Measurements from ENCODE around the gene ITPR3. TPM values are rescaled to one million over a fixed set of nuclear protein-coding genes. Genes with fewer than 3 reads are reported as not detected.

ITPR3 gene
- total RNA-seq, 2 experiments from 2014 or later, result 57.8 to 59.3 TPM

- H3K27me3 Mint-ChIP-seq (ENCODE audit: low read depth), result no peaks in the 10 kb centered on the region
- ATAC-seq (no peak), DNase-seq (no peak)
- ChIA-PET POLR2A (no interaction called here), CTCF (interaction anchor here (0.7 to 1.7 kb wide), 8 partner anchors 107 to 266 kb away, joined by 3 to 6 read pairs (median 4); partner anchors contain the start of genes UQCC2 and ZBTB22)
- H3K9me3 Mint-ChIP-seq (ENCODE audit: insufficient read depth), result no peaks in the 10 kb centered on the region
- peak overlapping the region; percentile 25 for H3K27ac Mint-ChIP-seq
- no peak overlapping the region for H3K4me3 Mint-ChIP-seq
- H3K36me3 Mint-ChIP-seq (ENCODE audit: low read depth), result peaks cover 7% of the 10 kb centered on the region
- peaks cover 36% of the 10 kb centered on the region for H3K4me1 Mint-ChIP-seq (ENCODE audit: low read depth)
Measured at GRCh38 chr6:33583591-33584155, 37.4 kb upstream of the ITPR3 start.

DNA sequence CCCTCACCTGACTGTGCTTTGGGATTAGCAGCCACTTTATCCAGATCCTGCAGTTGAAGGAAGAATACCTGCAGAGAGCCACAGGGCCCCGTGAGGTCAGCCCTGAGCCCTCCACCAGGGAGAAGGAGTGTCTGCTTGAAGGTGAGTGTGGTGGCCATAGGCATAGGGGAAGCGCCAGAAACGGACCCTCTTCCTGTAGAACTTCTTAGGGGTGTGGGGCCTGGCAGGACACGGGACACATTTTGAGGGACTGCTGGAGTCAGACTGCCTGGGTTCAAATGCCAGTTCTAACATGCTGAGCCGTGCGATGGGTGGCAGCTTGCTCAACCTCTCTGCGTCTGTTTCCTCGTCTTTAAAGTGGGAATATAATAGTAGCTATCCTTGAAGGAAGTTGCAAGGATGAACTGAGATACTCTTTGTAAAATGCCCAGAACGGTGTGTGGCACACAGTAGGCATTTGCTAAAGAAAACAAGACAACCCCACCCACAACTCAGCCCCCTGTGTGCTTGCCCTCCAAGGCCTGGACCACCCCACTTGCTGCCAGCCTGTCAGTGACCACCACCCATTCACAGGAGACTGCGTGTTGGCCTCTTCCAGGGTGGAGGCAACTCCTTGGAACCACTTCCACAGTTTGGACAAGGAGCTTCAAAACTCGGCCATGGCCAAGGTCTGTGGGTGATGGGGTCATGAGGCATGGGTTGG is 36.3 kb upstream of the ITPR3 start:
- CTCF ChIA-PET, result interaction anchor here (0.7 to 4.2 kb wide), 29 partner anchors 9 to 194 kb away, joined by 3 to 44 read pairs (median 4); partner anchors contain the start of genes CUTA, ITPR3 and UQCC2
- H3K9me3 Mint-ChIP-seq (ENCODE audit: insufficient read depth), result no peaks in the 10 kb centered on the region
- no peaks in the 10 kb centered on the region for H3K27me3 Mint-ChIP-seq (ENCODE audit: low read depth)
- POLR2A ChIA-PET, result interaction anchor here (1.3 kb wide), 1 partner anchor 115 kb away, joined by 5 read pairs; no protein-coding TSS in a partner anchor
- peak overlapping the region; percentile 78 for H3K4me3 Mint-ChIP-seq
- H3K27ac Mint-ChIP-seq, result peak overlapping the region; percentile 96
- H3K4me1 Mint-ChIP-seq (ENCODE audit: low read depth), result peaks cover 36% of the 10 kb centered on the region
- DNase-seq (no peak), ATAC-seq (no peak)
- H3K36me3 Mint-ChIP-seq (ENCODE audit: low read depth), result no peaks in the 10 kb centered on the region

DNA sequence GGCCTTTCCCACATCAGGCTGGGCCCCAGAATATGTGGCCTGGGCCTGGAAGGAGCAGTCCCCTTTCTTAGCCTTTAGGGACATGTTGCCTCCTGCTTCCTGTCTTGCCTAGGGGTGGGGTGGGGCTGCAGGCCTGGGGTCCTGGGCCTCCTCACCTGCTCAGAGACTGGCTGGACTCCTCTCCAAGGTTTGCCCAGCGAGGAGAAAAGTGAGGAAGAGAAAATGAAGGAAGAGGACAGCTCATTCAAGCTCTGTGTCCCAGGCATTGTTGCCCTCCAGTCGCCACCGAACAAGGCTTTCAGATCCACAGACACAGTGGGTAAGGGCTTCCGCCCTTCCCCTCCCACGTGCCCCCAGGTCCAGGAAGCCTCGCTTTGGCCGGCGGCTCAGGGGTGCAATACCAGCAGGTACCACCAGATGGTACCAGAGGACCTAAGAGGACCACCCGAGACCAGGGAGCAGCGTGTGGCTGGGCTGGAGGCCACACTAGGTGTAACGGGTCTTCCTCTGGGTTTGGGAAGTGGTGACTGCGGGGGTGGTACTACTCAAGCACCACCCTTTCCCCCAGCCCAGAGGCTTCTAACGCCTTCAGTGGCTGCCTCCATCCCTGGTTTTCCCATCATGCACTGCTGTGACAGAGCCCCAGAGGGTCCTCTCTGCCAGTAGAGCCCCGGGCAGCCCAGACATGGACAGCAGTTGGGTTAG is 35.6 kb upstream of the ITPR3 start:
- Mint-ChIP-seq H3K4me1 (ENCODE audit: low read depth) (peaks cover 33% of the 10 kb centered on the region), H3K27ac (peak overlapping the region; percentile 96), H3K4me3 (peak overlapping the region; percentile 78), H3K36me3 (ENCODE audit: low read depth) (no peaks in the 10 kb centered on the region), H3K9me3 (ENCODE audit: insufficient read depth) (no peaks in the 10 kb centered on the region), H3K27me3 (ENCODE audit: low read depth) (no peaks in the 10 kb centered on the region)
- peak; percentile 92 for ATAC-seq
- ChIA-PET CTCF (interaction anchor here (0.7 to 4.2 kb wide), 38 partner anchors 10 to 285 kb away, joined by 3 to 44 read pairs (median 4); partner anchors contain the start of genes CUTA, ITPR3 and UQCC2), POLR2A (interaction anchor here (1.3 to 1.7 kb wide), 2 partner anchors 115 to 126 kb away, joined by 5 to 6 read pairs; partner anchors contain the start of gene UQCC2)
- DNase-seq, result peak; percentile 93

DNA sequence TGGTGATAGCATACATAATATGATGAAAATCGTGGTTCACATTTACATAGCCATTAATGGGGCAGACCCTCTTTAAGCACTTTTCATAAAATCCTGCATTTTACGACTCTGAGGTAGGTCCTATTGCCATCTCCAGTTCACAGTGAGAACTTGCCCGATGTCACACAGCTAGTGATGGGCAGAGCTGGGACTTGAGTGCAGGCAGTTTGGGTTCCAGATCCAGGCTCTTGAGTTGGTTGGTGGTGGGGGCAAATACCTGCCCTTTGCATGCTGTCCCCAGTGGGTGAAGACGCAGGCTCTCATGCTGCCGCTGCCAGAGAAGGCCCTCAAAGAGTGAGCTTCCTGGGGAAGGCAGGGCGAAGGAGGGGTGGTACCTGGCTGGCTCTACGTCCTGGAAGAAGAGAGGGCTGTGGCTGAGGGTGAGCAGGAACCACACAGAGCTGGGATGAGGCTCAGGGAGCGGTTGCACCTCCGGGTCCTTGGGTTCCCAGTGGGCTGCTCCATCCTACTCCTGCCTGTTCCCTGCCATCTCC is 34.9 kb upstream of the ITPR3 start:
- CTCF ChIA-PET, result interaction anchor here (0.8 to 4.2 kb wide), 22 partner anchors 9 to 285 kb away, joined by 3 to 44 read pairs (median 7); partner anchors contain the start of genes ITPR3 and UQCC2
- Mint-ChIP-seq H3K27me3 (ENCODE audit: low read depth) (no peaks in the 10 kb centered on the region), H3K4me3 (peak overlapping the region; percentile 78), H3K27ac (peak overlapping the region; percentile 96), H3K36me3 (ENCODE audit: low read depth) (no peaks in the 10 kb centered on the region), H3K4me1 (ENCODE audit: low read depth) (peaks cover 35% of the 10 kb centered on the region), H3K9me3 (ENCODE audit: insufficient read depth) (no peaks in the 10 kb centered on the region)
- ATAC-seq (peak; percentile 9), DNase-seq (peak; percentile 37)
- POLR2A ChIA-PET, result interaction anchor here (0.9 to 1.7 kb wide), 2 partner anchors 53 to 125 kb away, joined by 3 to 6 read pairs; partner anchors contain the start of gene UQCC2

- ChIA-PET POLR2A (interaction anchor here (0.9 to 1.7 kb wide), 2 partner anchors 54 to 124 kb away, joined by 3 to 6 read pairs; partner anchors contain the start of gene UQCC2), CTCF (interaction anchor here (0.9 to 4.2 kb wide), 12 partner anchors 21 to 157 kb away, joined by 3 to 44 read pairs (median 6); partner anchors contain the start of genes ITPR3, UQCC2 and ZBTB9)
- no peak overlapping the region for H3K4me3 Mint-ChIP-seq
Measured at GRCh38 chr6:33587529-33587928, 33.6 kb upstream of the ITPR3 start.

DNA sequence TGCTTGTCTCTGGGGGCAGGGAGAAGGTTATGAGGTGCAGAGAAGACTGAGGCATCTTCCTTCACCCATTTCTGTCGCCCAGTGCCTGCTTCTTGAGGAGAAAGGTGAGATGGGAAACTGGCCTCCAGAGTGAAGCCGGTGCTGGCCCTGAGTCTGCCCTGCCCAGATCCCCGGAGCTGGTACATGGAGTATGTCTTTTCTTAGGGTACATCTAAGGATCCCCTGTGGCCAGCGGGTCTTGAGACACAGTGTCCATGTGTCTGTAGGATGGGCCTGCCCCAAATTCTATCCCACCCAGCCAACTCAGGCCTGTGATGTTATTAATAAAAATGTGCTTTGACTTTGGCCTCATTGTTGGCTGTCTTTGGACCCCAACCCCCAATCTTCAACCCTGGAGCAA is 32.2 kb upstream of the ITPR3 start:
- Mint-ChIP-seq H3K27me3 (ENCODE audit: low read depth) (no peaks in the 10 kb centered on the region), H3K4me3 (no peak overlapping the region), H3K9me3 (ENCODE audit: insufficient read depth) (no peaks in the 10 kb centered on the region), H3K36me3 (ENCODE audit: low read depth) (no peaks in the 10 kb centered on the region), H3K27ac (no peak overlapping the region), H3K4me1 (ENCODE audit: low read depth) (peaks cover 46% of the 10 kb centered on the region)
- DNase-seq (no peak), ATAC-seq (no peak)
- POLR2A ChIA-PET, result no interaction called here
- CTCF ChIA-PET, result interaction anchor here (1.4 to 1.6 kb wide), 2 partner anchors 43 to 108 kb away, joined by 5 to 7 read pairs; no protein-coding TSS in a partner anchor

More at GRCh38 chr6:33587529-33587928, 33.6 kb upstream of the ITPR3 start:
- no peak for DNase-seq
- H3K27ac Mint-ChIP-seq, result no peak overlapping the region
- no peaks in the 10 kb centered on the region for H3K27me3 Mint-ChIP-seq (ENCODE audit: low read depth)
- peaks cover 40% of the 10 kb centered on the region for H3K4me1 Mint-ChIP-seq (ENCODE audit: low read depth)
- H3K9me3 Mint-ChIP-seq (ENCODE audit: insufficient read depth), result no peaks in the 10 kb centered on the region
- no peak for ATAC-seq
- no peaks in the 10 kb centered on the region for H3K36me3 Mint-ChIP-seq (ENCODE audit: low read depth)

GRCh38 chr6:33589392-33589730 is 31.8 kb upstream of the ITPR3 start:
- peaks cover 43% of the 10 kb centered on the region for H3K4me1 Mint-ChIP-seq (ENCODE audit: low read depth)
- H3K36me3 Mint-ChIP-seq (ENCODE audit: low read depth), result no peaks in the 10 kb centered on the region
- H3K27ac Mint-ChIP-seq, result no peak overlapping the region
- ATAC-seq, result no peak
- no peaks in the 10 kb centered on the region for H3K27me3 Mint-ChIP-seq (ENCODE audit: low read depth)
- DNase-seq, result no peak
- H3K9me3 Mint-ChIP-seq (ENCODE audit: insufficient read depth), result no peaks in the 10 kb centered on the region
- ChIA-PET CTCF (interaction anchor here (1.0 to 1.6 kb wide), 13 partner anchors 9 to 154 kb away, joined by 3 to 28 read pairs (median 6); partner anchors contain the start of genes BAK1, ITPR3 and UQCC2), POLR2A (no interaction called here)
- no peak overlapping the region for H3K4me3 Mint-ChIP-seq

GRCh38 chr6:33589731-33590530 is 31.2 kb upstream of the ITPR3 start:
- POLR2A ChIA-PET, result no interaction called here
- H3K27ac Mint-ChIP-seq, result no peak overlapping the region

DNA sequence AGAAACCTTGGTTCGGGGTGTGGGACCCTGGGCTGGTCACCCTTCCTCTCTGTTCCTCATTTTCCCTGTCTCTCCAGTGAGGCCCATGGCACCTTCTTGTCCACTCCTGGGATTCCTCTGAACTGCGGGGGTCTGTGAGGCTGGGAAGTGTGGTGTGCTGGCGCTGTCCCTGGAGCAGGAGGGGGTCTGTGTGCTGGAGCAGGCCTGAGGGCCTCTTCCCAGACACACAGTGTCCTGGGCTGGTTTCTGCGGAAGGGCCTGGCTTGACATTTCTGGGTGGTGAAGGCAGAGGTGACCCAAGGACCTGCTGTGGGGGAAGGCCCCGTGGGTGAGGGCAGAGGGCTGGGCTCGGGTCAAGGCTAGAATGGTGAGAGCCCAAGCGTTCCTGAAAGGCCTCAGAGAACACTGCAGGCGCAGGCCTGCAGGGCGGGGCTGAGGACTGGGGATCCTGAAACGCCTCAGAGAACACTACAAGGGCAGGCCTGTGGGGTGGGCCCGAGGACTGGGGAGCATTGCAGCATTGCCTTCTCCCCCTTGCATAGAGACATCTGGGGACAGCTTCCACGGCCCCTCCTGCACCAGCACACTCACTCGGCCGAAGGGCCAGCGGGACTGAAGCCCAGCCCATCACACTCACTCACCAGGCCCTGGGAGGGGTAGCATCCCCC is 30.5 kb upstream of the ITPR3 start:
- no peaks in the 10 kb centered on the region for H3K9me3 Mint-ChIP-seq (ENCODE audit: insufficient read depth)
- no peak overlapping the region for H3K27ac Mint-ChIP-seq
- no peak for ATAC-seq
- H3K27me3 Mint-ChIP-seq (ENCODE audit: low read depth), result no peaks in the 10 kb centered on the region
- ChIA-PET POLR2A (no interaction called here), CTCF (interaction anchor here (0.7 to 5.4 kb wide), 14 partner anchors 8 to 121 kb away, joined by 3 to 28 read pairs (median 6); partner anchors contain the start of genes BAK1, ITPR3 and UQCC2)
- no peak overlapping the region for H3K4me3 Mint-ChIP-seq
- DNase-seq, result no peak
- H3K4me1 Mint-ChIP-seq (ENCODE audit: low read depth), result peaks cover 30% of the 10 kb centered on the region
- H3K36me3 Mint-ChIP-seq (ENCODE audit: low read depth), result no peaks in the 10 kb centered on the region

More at GRCh38 chr6:33589731-33590530, 31.2 kb upstream of the ITPR3 start:
- CTCF ChIA-PET, result interaction anchor here (0.7 to 1.6 kb wide), 17 partner anchors 8 to 153 kb away, joined by 3 to 28 read pairs (median 5); partner anchors contain the start of genes BAK1, ITPR3 and UQCC2
- H3K27me3 Mint-ChIP-seq (ENCODE audit: low read depth), result no peaks in the 10 kb centered on the region
- no peaks in the 10 kb centered on the region for H3K36me3 Mint-ChIP-seq (ENCODE audit: low read depth)
- ATAC-seq (no peak), DNase-seq (peak; percentile 64)
- no peaks in the 10 kb centered on the region for H3K9me3 Mint-ChIP-seq (ENCODE audit: insufficient read depth)
- H3K4me3 Mint-ChIP-seq, result no peak overlapping the region
- peaks cover 37% of the 10 kb centered on the region for H3K4me1 Mint-ChIP-seq (ENCODE audit: low read depth)

- no peak for DNase-seq
- Mint-ChIP-seq H3K27ac (no peak overlapping the region), H3K27me3 (ENCODE audit: low read depth) (no peaks in the 10 kb centered on the region), H3K4me3 (no peak overlapping the region), H3K9me3 (ENCODE audit: insufficient read depth) (no peaks in the 10 kb centered on the region), H3K36me3 (ENCODE audit: low read depth) (no peaks in the 10 kb centered on the region), H3K4me1 (ENCODE audit: low read depth) (peaks cover 25% of the 10 kb centered on the region)
- CTCF ChIA-PET, result interaction anchor here (1.6 to 5.4 kb wide), 3 partner anchors 16 to 120 kb away, joined by 6 to 27 read pairs (median 21); partner anchors contain the start of gene UQCC2
- ATAC-seq, result no peak
- POLR2A ChIA-PET, result interaction anchor here (0.8 kb wide), 1 partner anchor 16 kb away, joined by 3 read pairs; no protein-coding TSS in a partner anchor
Measured at GRCh38 chr6:33591424-33592032, 29.6 kb upstream of the ITPR3 start.

All from activated CD8-positive, alpha-beta T cell treated with anti-CD3 and anti-CD28 coated beads, Interleukin-2, amount 10 ng/mL, durations not matched to agents 7 days and 5 days (primary cell).